H1 (cell line): Measurements from ENCODE around the gene NUBP2. TPM values are rescaled to one million over a fixed set of nuclear protein-coding genes. Genes with fewer than 3 reads are reported as not detected.

Experiments used
- BACH1 ChIP-seq: IDR thresholded peaks from 2 replicates; pipeline ENCODE4 v1.6.1; 2012; ENCODE audit warnings: low read length, improper control_type of control experiment
- BRCA1 ChIP-seq: IDR thresholded peaks from 2 replicates; pipeline ENCODE4 v1.6.1; 2012; ENCODE audit warnings: low read depth, low read length, improper control_type of control experiment
- CHD1 ChIP-seq: IDR thresholded peaks from 2 replicates; pipeline ENCODE4 v1.6.1; 2012; ENCODE audit warnings: low read depth, low read length, improper control_type of control experiment
- KDM4A ChIP-seq: IDR thresholded peaks from one replicate; pipeline ENCODE4 v1.7.1; 2012; ENCODE audit warnings: low read depth, mild to moderate bottlenecking, moderate library complexity, low read length, inconsistent platforms; ENCODE audit not compliant: severe bottlenecking
- POLR2AphosphoS5 ChIP-seq: IDR thresholded peaks from 2 replicates; pipeline ENCODE4 v1.6.1; 2011; ENCODE audit warnings: low read depth, low read length
- POU5F1 ChIP-seq: IDR thresholded peaks from 2 replicates; pipeline ENCODE4 v1.6.1; 2011; ENCODE audit warnings: low read depth, mild to moderate bottlenecking, low read length, moderate library complexity
- RXRA ChIP-seq: IDR thresholded peaks from 2 replicates; pipeline ENCODE4 v1.6.1; 2011; ENCODE audit warnings: low read depth, mild to moderate bottlenecking, low read length, moderate library complexity; ENCODE audit not compliant: insufficient read depth
- SIN3A ChIP-seq, 2 experiments: IDR thresholded peaks in 1 of 2; conservative IDR thresholded peaks in 1 of 2; 2 replicates each; pipeline ENCODE4 v1.6.1; 2011 to 2012; ENCODE audit warnings: low read length in 2 of 2, improper control_type of control experiment in 1 of 2, low read depth in 1 of 2, mild to moderate bottlenecking in 1 of 2
- TAF1 ChIP-seq: IDR thresholded peaks from 2 replicates; pipeline ENCODE4 v1.6.1; 2011; ENCODE audit warnings: mild to moderate bottlenecking, low read depth, low read length
- TEAD4 ChIP-seq: IDR thresholded peaks from 2 replicates; pipeline ENCODE4 v1.6.1; 2012; ENCODE audit warnings: low read depth, low read length, inconsistent platforms, mixed read lengths
- YY1 ChIP-seq: IDR thresholded peaks from 2 replicates; pipeline ENCODE4 v1.6.1; 2011; ENCODE audit warnings: low read depth, mild to moderate bottlenecking, low read length
- polyA plus RNA-seq, 7 experiments: library from polyadenylated mRNA; depleted of rRNA in 3 of 7; stranded (reverse) in 5 of 7; unstranded in 2 of 7; fragments of >200 nt in 5 of 7; fragments of 200-250 nt in 2 of 7; gene quantifications; 1 replicate in 5 of 7; 2 replicates in 1 of 7; 4 replicates in 1 of 7; pipeline versions ENCODE4 v1.2.1 to v1.2.3, GENCODE V29; 2011 to 2013; ENCODE audit warnings: missing spikeins in 2 of 7, mixed read lengths in 2 of 7
- total RNA-seq: library from RNA; stranded (reverse); fragmentation: NEBNext Ultra II Directional; extraction: Animal tissue kit (Norgen Biotek cat#: 25700); gene quantifications from 2 replicates; pipeline ENCODE4 v1.2.1, GENCODE V29; 2021
- TF ChIP-seq, protein P1 (sequence below): IDR thresholded peaks from 2 replicates; pipeline ENCODE4 v1.6.1; 2011; ENCODE audit warnings: low read length, improper control_type of control experiment
- TF ChIP-seq, protein P2 (sequence below): IDR thresholded peaks from 2 replicates; pipeline ENCODE4 v1.6.1; 2011; ENCODE audit warnings: low read depth, mild to moderate bottlenecking, low read length; ENCODE audit not compliant: insufficient read depth

NUBP2 gene
- total and polyA plus RNA-seq, 2 of the 8 experiments (the other 6 are each of a cell fraction or from before 2014, with no cell fraction given) = 70.3 to 96.9 TPM

DNA sequence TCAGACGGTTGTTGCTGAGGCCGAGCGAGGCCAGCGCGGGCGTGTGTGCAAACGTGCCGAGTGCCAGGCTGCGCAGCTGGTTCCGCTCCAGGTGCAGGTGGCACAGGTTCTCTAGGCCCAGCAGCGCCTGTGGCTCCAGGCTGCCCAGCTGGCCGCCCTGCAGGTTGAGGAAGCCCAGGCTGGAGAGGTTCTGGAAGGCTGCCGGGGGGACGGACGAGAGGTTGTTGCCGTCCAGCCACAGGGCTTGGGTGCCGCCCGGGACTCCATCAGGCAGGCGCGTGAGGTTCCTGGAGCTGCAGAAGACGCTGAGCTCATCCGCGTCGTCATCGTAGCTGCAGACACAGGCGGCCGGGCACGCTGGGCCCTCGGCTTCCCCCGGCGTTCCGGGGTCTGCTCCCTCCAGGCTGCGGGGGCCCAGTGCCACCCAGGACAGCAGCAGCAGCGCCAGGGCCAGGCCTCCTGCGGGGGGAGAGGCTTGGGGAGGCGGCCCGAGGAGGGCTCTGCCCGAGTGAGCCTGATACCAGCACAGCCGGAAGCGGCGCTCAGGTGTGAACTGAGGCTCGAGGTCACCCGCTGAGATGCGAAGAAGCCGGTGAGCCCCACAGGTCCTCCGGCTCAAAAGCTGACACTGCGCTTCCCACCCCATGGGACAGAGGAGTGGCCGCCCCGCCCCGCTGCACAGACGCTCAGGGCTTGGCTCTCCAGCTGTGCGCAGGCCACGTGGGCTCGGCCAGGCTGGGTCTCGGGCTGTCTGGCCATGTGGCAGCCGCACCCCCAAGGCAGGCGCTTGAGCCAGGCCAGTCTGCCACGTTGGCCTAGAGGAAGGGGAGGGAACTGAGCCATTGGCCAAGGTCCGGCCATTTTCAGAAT, 9.4 kb downstream of the NUBP2 start (continued):
- TF ChIP-seq RXRA (no peak), TAF1 (no peak), SIN3A (conservative IDR thresholded peaks at IDR 0.05 in 1 of 2, IDR thresholded peaks at IDR 0.05 in 1 of 2; ENCODE audit: low read depth in 1 of 2, low read length in 2 of 2) (no peak), KDM4A (no peak), POLR2AphosphoS5 (no peak), BRCA1 (no peak), YY1 (no peak), TEAD4 (no peak), CHD1 (no peak), POU5F1 (no peak), BACH1 (no peak)
- TF ChIP-seq, protein P1, sequence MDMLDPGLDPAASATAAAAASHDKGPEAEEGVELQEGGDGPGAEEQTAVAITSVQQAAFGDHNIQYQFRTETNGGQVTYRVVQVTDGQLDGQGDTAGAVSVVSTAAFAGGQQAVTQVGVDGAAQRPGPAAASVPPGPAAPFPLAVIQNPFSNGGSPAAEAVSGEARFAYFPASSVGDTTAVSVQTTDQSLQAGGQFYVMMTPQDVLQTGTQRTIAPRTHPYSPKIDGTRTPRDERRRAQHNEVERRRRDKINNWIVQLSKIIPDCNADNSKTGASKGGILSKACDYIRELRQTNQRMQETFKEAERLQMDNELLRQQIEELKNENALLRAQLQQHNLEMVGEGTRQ = no peak
- TF ChIP-seq, protein P2, sequence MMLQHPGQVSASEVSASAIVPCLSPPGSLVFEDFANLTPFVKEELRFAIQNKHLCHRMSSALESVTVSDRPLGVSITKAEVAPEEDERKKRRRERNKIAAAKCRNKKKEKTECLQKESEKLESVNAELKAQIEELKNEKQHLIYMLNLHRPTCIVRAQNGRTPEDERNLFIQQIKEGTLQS = no peak
- TF ChIP-seq, all 59 proteins: peak for 0
